Measurements from ENCODE around the gene TTLL5. TPM values are rescaled to one million over a fixed set of nuclear protein-coding genes. Genes with fewer than 3 reads are reported as not detected.

The TTLL5 gene
- polyA plus RNA-seq, 2 of the 4 experiments (the other 2 are of a cell fraction), result 18.8 to 23.7 TPM

- DNase-seq (ENCODE audit: low read depth in 1 of 2, low spot score in 1 of 2), result no peak
- H3K27ac ChIP-seq, result no peak overlapping the region
These were observed 3.7 kb upstream of the TTLL5 start for GRCh38 chr14:75657331-75657730.

GRCh38 chr14:75658957-75659356 lies 2.1 kb upstream of the TTLL5 start:
- DNase-seq (ENCODE audit: low read depth in 1 of 2, low spot score in 1 of 2) (no peak), FAIRE-seq (no peak), ATAC-seq (no peak)
- TF ChIP-seq NR3C1 (IDR thresholded peaks at IDR 0.05) (no peak), POLR2AphosphoS2 (conservative IDR thresholded peaks at IDR 0.05; ENCODE audit: low read length) (no peak), HES2 (IDR thresholded peaks at IDR 0.05) (no peak), RAD21 (conservative IDR thresholded peaks at IDR 0.05 in 1 of 2, IDR thresholded peaks at IDR 0.05 in 1 of 2) (no peak), FOXS1 (CRISPR knock-in tag; IDR thresholded peaks at IDR 0.05) (no peak), RARB (CRISPR knock-in tag; IDR thresholded peaks at IDR 0.05) (no peak), PHF8 (IDR thresholded peaks at IDR 0.05; ENCODE audit: borderline replicate concordance, low read depth) (no peak), ZC3H11A (IDR thresholded peaks at IDR 0.05) (no peak), E2F6 (IDR thresholded peaks at IDR 0.05; ENCODE audit: borderline replicate concordance, low read depth) (no peak), TFCP2L1 (CRISPR knock-in tag; IDR thresholded peaks at IDR 0.05) (no peak), HOXA7 (CRISPR knock-in tag; IDR thresholded peaks at IDR 0.05) (no peak), CHD4 (IDR thresholded peaks at IDR 0.05; ENCODE audit: borderline replicate concordance) (no peak), NFE2L2 (conservative IDR thresholded peaks at IDR 0.05; ENCODE audit: low read length) (no peak), RCOR1 (IDR thresholded peaks at IDR 0.05; ENCODE audit: low read depth, low read length) (no peak)
- Histone ChIP-seq H3K4me2 (no peak overlapping the region), H3K27ac (no peak overlapping the region), H3K4me1 (peaks cover 14% of the 10 kb centered on the region; the same call in 2 of the 3 replicates), H3K4me3 (no peak overlapping the region), H3K9me3 (no peaks in the 10 kb centered on the region)
- CTCF ChIA-PET, result interaction anchor here (2.6 to 13.9 kb wide), 2 partner anchors 84 to 170 kb away, joined by 9 to 546 read pairs; partner anchors contain the start of gene FLVCR2
- POLR2A ChIA-PET, result no interaction called here
- WGBS (ENCODE audit: missing lambda C conversion rate), result 95% methylated on average over 2 of the region's 2 CpGs

More at GRCh38 chr14:75657331-75657730, 3.7 kb upstream of the TTLL5 start:
- Histone ChIP-seq H3K9me3 (no peaks in the 10 kb centered on the region), H3K4me3 (no peak overlapping the region), H3K4me2 (no peak overlapping the region), H3K4me1 (peaks cover 11% of the 10 kb centered on the region; the same call in 2 of the 3 replicates)
- ChIA-PET POLR2A (no interaction called here), CTCF (interaction anchor here (0.8 to 13.9 kb wide), 11 partner anchors 9 to 987 kb away, joined by 3 to 546 read pairs (median 6); partner anchors contain the start of gene FLVCR2)
- ATAC-seq (no peak), FAIRE-seq (no peak)
- WGBS (ENCODE audit: missing lambda C conversion rate), result 57% methylated on average over 4 of the region's 4 CpGs
- TF ChIP-seq MAZ (IDR thresholded peaks at IDR 0.05; ENCODE audit: borderline replicate concordance, low read depth, low read length), result no peak
- no peak for TF ChIP-seq HEYL (CRISPR knock-in tag; IDR thresholded peaks at IDR 0.05)
- TF ChIP-seq ESRRA (IDR thresholded peaks at IDR 0.05; ENCODE audit: borderline replicate concordance, low read length), result no peak
- no peak for TF ChIP-seq REST (IDR thresholded peaks at IDR 0.05)
- TF ChIP-seq FOSL2 (IDR thresholded peaks at IDR 0.05), result no peak
- no peak for TF ChIP-seq FOSL2 (CRISPR knock-in tag; IDR thresholded peaks at IDR 0.05)
- TF ChIP-seq BCL3 (IDR thresholded peaks at IDR 0.05), result no peak
- no peak for TF ChIP-seq EHMT2 (IDR thresholded peaks at IDR 0.05; ENCODE audit: low read depth)
- no peak for TF ChIP-seq CEBPB (IDR thresholded peaks at IDR 0.05)
- TF ChIP-seq KDM1A (IDR thresholded peaks at IDR 0.05; ENCODE audit: low read depth), result no peak
- no peak for TF ChIP-seq RNF2 (IDR thresholded peaks at IDR 0.05; ENCODE audit: borderline replicate concordance, low read depth)
- no peak for TF ChIP-seq NR3C1 (IDR thresholded peaks at IDR 0.05)
- no peak for TF ChIP-seq ZFP36 (IDR thresholded peaks at IDR 0.05; ENCODE audit: borderline replicate concordance, partially characterized antibody)
- TF ChIP-seq HDAC2 (IDR thresholded peaks at IDR 0.05), result no peak
- no peak for TF ChIP-seq MYC (IDR thresholded peaks at IDR 0.05; ENCODE audit: borderline replicate concordance, low read length)
- TF ChIP-seq CHD4 (IDR thresholded peaks at IDR 0.05; ENCODE audit: borderline replicate concordance), result no peak

Data from A549 (cell line).